Measurements from ENCODE around the gene ARID5A. TPM values are rescaled to one million over a fixed set of nuclear protein-coding genes. Genes with fewer than 3 reads are reported as not detected.
A peak's percentile ranks its signal among the peaks of the same experiment; 100 is the strongest.
"Not testable (repeated sequence)": the region's sequence is repeated elsewhere in the genome, so short reads cannot be mapped to it uniquely, and the experiment has no call there.

The ARID5A gene
- polyA plus RNA-seq, 3 donors = 27.8 to 38.8 (median 37.7) TPM

- TF ChIP-seq CTCF (IDR thresholded peaks at IDR 0.05) = no peak
- H3K79me2 ChIP-seq (ENCODE audit: insufficient read depth, low read length) = no peaks in the 10 kb centered on the region
- H3K4me3 ChIP-seq (replicated peaks in 1 of 3; ENCODE audit: low read depth in 2 of 3, low read length in 3 of 3) = no peak overlapping the region
- 88% methylated on average over 8 of the region's 16 CpGs for WGBS (ENCODE audit: insufficient coverage)
- no peak overlapping the region for H3K4me2 ChIP-seq (replicated peaks; ENCODE audit: extremely low read depth, low read length, poor library complexity, severe bottlenecking)
- no peak overlapping the region for H2AFZ ChIP-seq (ENCODE audit: insufficient read depth, low read depth, low read length, poor library complexity, severe bottlenecking)
- DNase-seq = no peak
- Mint-ChIP-seq H3K4me1 (peaks cover 15% of the 10 kb centered on the region), H3K27me3 (ENCODE audit: low read depth in 3 of 3) (peaks cover 2 to 12% (median 3%) of the 10 kb centered on the region in 3 donors), H3K27ac (no peak overlapping the region), H3K9me3 (peaks cover 0 to 7% (median 0%) of the 10 kb centered on the region in 7 donors), H3K36me3 (peaks cover 25 to 41% of the 10 kb centered on the region in 2 donors), H3K4me3 (no peak overlapping the region)
- peaks cover 3 to 9% of the 10 kb centered on the region in 2 donors for H3K4me1 ChIP-seq (ENCODE audit: control insufficient read depth in 1 of 2, insufficient read depth in 2 of 2, low read length in 2 of 2)
- intact Hi-C loops (cut with micrococcal nuclease) = no loop called here
- H3K36me3 ChIP-seq (replicated peaks in 1 of 2; ENCODE audit: control insufficient read depth in 1 of 2, insufficient read depth in 2 of 2, low read length in 2 of 2) = peaks cover 42 to 48% of the 10 kb centered on the region in 2 donors
- H3K9me3 ChIP-seq (replicated peaks in 1 of 2; ENCODE audit: control insufficient read depth in 1 of 2, insufficient read depth in 1 of 2, low read length in 2 of 2) = no peaks in the 10 kb centered on the region
- H3K27me3 ChIP-seq (ENCODE audit: control insufficient read depth in 2 of 2, insufficient read depth in 2 of 2, low read length in 2 of 2) = no peaks in the 10 kb centered on the region
- no peak overlapping the region for H3K9ac ChIP-seq (ENCODE audit: insufficient read depth, low read length, poor library complexity, severe bottlenecking)
- peaks cover 45% of the 10 kb centered on the region for H4K20me1 ChIP-seq (ENCODE audit: insufficient read depth, low read length)
- no peak overlapping the region for H3K27ac ChIP-seq (ENCODE audit: low read depth in 1 of 2, low read length in 2 of 2)
These were observed 16.8 kb downstream of the ARID5A start for GRCh38 chr2:96553176-96553956.

DNA sequence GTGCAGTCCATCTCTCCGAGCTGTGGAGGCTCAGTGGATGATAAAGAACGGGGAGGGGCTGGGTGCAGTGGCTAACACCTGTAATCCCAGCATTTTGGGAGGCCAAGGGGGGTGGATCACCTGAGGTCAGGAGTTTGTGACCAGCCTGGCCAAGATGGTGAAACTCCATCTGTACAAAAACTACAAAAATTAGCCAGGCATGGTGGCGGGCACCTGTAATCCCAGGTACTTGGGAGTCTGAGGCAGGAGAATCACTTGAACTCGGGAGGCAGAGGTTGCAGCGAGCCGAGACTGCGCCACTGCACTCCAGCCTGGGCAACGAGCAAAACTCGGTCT is 17.4 kb downstream of the ARID5A start:
- H3K9me3 Mint-ChIP-seq; H3K4me3 Mint-ChIP-seq; H3K4me1 ChIP-seq (ENCODE audit: control insufficient read depth in 1 of 2, insufficient read depth in 2 of 2, low read length in 2 of 2); H3K9ac ChIP-seq (ENCODE audit: insufficient read depth, low read length, poor library complexity, severe bottlenecking); H2AFZ ChIP-seq (ENCODE audit: insufficient read depth, low read depth, low read length, poor library complexity, severe bottlenecking); H3K9me3 ChIP-seq (replicated peaks in 1 of 2; ENCODE audit: control insufficient read depth in 1 of 2, insufficient read depth in 1 of 2, low read length in 2 of 2); H3K27ac ChIP-seq (ENCODE audit: low read depth in 1 of 2, low read length in 2 of 2); DNase-seq; H3K79me2 ChIP-seq (ENCODE audit: insufficient read depth, low read length); H3K4me3 ChIP-seq (replicated peaks in 1 of 3; ENCODE audit: low read depth in 2 of 3, low read length in 3 of 3); H3K27me3 ChIP-seq (ENCODE audit: control insufficient read depth in 2 of 2, insufficient read depth in 2 of 2, low read length in 2 of 2); intact Hi-C loops (cut with micrococcal nuclease): not testable (repeated sequence)
- Mint-ChIP-seq H3K36me3 (peaks cover 20 to 36% of the 10 kb centered on the region in 2 donors), H3K27ac (peak overlapping the region in 3 of 7 donors; percentile 18 to 46 (median 22)), H3K4me1 (peaks cover 15% of the 10 kb centered on the region), H3K27me3 (ENCODE audit: low read depth in 3 of 3) (peaks cover 2 to 13% (median 3%) of the 10 kb centered on the region in 3 donors)
- H3K36me3 ChIP-seq (replicated peaks in 1 of 2; ENCODE audit: control insufficient read depth in 1 of 2, insufficient read depth in 2 of 2, low read length in 2 of 2) = peaks cover 36 to 43% of the 10 kb centered on the region in 2 donors
- H3K4me2 ChIP-seq (replicated peaks; ENCODE audit: extremely low read depth, low read length, poor library complexity, severe bottlenecking) = peak overlapping the region; percentile 8
- H4K20me1 ChIP-seq (ENCODE audit: insufficient read depth, low read length) = peaks cover 40% of the 10 kb centered on the region
- WGBS (ENCODE audit: insufficient coverage) = 21% methylated on average over 7 of the region's 9 CpGs
